ENCODE data around the gene KLK5. TPM values are rescaled to one million over a fixed set of nuclear protein-coding genes. Genes with fewer than 3 reads are reported as not detected.

KLK5 gene
- total RNA-seq, 1 experiment from 2014 or later, result not detected

DNA sequence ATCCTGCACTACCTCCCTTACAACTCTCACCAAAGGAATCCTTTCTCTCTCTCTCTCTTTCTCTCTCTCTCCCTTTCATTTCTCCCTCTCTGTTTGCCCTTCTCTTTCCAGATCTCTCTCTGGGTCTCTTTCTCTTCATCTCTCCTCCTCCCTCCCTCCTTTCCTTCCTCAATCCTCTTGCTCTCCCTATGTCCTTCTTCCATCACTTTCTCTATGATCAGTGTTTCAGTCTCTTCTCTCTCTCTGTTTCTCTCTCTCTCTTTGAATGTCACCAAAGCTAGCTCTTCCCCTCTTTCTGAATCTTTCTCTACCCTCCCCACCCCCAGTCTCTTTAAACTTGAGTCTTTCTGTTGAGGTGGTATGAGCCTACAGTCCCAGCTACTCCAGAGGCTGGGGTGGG lies 21.8 kb downstream of the KLK5 start:
- H3K27ac ChIP-seq (ENCODE audit: insufficient read length, low read depth, low read length), result no peak overlapping the region
- no peaks in the 10 kb centered on the region for H4K20me1 ChIP-seq (ENCODE audit: control insufficient read depth, insufficient read depth, insufficient read length)
- Mint-ChIP-seq H3K27me3 (ENCODE audit: low read depth) (peaks cover 34% of the 10 kb centered on the region), H3K4me1 (peaks cover 4 to 6% of the 10 kb centered on the region in 2 experiments), H3K9me3 (peaks cover 0 to 2% of the 10 kb centered on the region in 2 experiments; a peak in 1 of 5 replicates), H3K36me3 (ENCODE audit: insufficient read depth in 1 of 3, low read depth in 3 of 3) (no peaks in the 10 kb centered on the region), H3K4me3 (no peak overlapping the region), H3K27ac (no peak overlapping the region)
- TF ChIP-seq, protein P1, sequence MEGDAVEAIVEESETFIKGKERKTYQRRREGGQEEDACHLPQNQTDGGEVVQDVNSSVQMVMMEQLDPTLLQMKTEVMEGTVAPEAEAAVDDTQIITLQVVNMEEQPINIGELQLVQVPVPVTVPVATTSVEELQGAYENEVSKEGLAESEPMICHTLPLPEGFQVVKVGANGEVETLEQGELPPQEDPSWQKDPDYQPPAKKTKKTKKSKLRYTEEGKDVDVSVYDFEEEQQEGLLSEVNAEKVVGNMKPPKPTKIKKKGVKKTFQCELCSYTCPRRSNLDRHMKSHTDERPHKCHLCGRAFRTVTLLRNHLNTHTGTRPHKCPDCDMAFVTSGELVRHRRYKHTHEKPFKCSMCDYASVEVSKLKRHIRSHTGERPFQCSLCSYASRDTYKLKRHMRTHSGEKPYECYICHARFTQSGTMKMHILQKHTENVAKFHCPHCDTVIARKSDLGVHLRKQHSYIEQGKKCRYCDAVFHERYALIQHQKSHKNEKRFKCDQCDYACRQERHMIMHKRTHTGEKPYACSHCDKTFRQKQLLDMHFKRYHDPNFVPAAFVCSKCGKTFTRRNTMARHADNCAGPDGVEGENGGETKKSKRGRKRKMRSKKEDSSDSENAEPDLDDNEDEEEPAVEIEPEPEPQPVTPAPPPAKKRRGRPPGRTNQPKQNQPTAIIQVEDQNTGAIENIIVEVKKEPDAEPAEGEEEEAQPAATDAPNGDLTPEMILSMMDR (conservative IDR thresholded peaks at IDR 0.05), result no peak
- H2BK5ac ChIP-seq (ENCODE audit: insufficient read length, low read length), result no peak overlapping the region
- no peak overlapping the region for H4K91ac ChIP-seq (ENCODE audit: insufficient read length, low read depth, low read length)
- no peak overlapping the region for H3K9ac ChIP-seq (ENCODE audit: extremely low read depth, insufficient read length, low read length)
- no peak overlapping the region for H2BK20ac ChIP-seq (ENCODE audit: low read depth, low read length, poor library complexity, severe bottlenecking)
- H3K9me3 ChIP-seq (ENCODE audit: control insufficient read depth, low read depth, low read length), result no peaks in the 10 kb centered on the region
- no peak overlapping the region for H2BK12ac ChIP-seq (ENCODE audit: insufficient read length, low read depth, low read length)
- no peak overlapping the region for H3K14ac ChIP-seq (ENCODE audit: insufficient read depth, low read length)
- H3K23ac ChIP-seq (ENCODE audit: insufficient read length, low read depth, low read length), result no peak overlapping the region
- no peak overlapping the region for H3K4me2 ChIP-seq (ENCODE audit: insufficient read depth, insufficient read length, low read length)
- no peaks in the 10 kb centered on the region; the same call in 1 of the 2 replicates for H3K4me1 ChIP-seq (ENCODE audit: insufficient read depth, low read length)
- H4K5ac ChIP-seq (ENCODE audit: insufficient read length, low read depth, low read length), result no peak overlapping the region
- H3K79me1 ChIP-seq (ENCODE audit: insufficient read depth, low read depth, low read length, poor library complexity, severe bottlenecking), result no peaks in the 10 kb centered on the region
- H2BK120ac ChIP-seq (ENCODE audit: low read depth, low read length, poor library complexity, severe bottlenecking), result no peak overlapping the region
- H2AFZ ChIP-seq (ENCODE audit: low read length), result no peak overlapping the region
- H4K8ac ChIP-seq (replicated peaks; ENCODE audit: insufficient read length, low read depth, low read length), result no peak overlapping the region
- no peaks in the 10 kb centered on the region for H3K79me2 ChIP-seq (ENCODE audit: insufficient read depth, low read length)
- no peak for DNase-seq
- H3K18ac ChIP-seq (ENCODE audit: insufficient read length, low read depth, low read length), result no peak overlapping the region
- H3K23me2 ChIP-seq (ENCODE audit: insufficient read length, low read depth, low read length, poor library complexity, severe bottlenecking), result no peaks in the 10 kb centered on the region
- H3K56ac ChIP-seq (ENCODE audit: insufficient read length, low read depth, low read length), result no peak overlapping the region
- no peak overlapping the region for H2AK5ac ChIP-seq (ENCODE audit: insufficient read length, low read length)
- H3K27me3 ChIP-seq (ENCODE audit: insufficient read depth, low read length), result no peaks in the 10 kb centered on the region
- no peak overlapping the region for H2BK15ac ChIP-seq (ENCODE audit: low read depth, low read length)
- no peak overlapping the region for H3K4ac ChIP-seq (ENCODE audit: low read depth, low read length)
- no peak overlapping the region for H3T11ph ChIP-seq (ENCODE audit: low read length)

Data from H9 (cell line).